Measurements from ENCODE around the gene ADARB2. TPM values are rescaled to one million over a fixed set of nuclear protein-coding genes. Genes with fewer than 3 reads are reported as not detected.

Gene ADARB2
- total and polyA plus RNA-seq, 5 donors from 2014 or later = 0.27 to 2.9 (median 0.69) TPM; not detected in 1

- DNase-seq (no peak), ATAC-seq (ENCODE audit: low read depth in 2 of 2) (no peak)
- no peak overlapping the region for H3K27ac Mint-ChIP-seq
- H3K4me3 Mint-ChIP-seq = no peak overlapping the region
- Histone ChIP-seq H3K27ac (ENCODE audit: insufficient read depth, low read length, poor library complexity, severe bottlenecking) (no peak overlapping the region), H3K27me3 (ENCODE audit: control insufficient read depth, insufficient read depth, low read length) (no peaks in the 10 kb centered on the region), H3K4me3 (ENCODE audit: low read depth, low read length) (no peak overlapping the region), H3K9me3 (ENCODE audit: control insufficient read depth in 2 of 2, low read length in 2 of 2) (no peaks in the 10 kb centered on the region), H3K36me3 (ENCODE audit: control insufficient read depth, insufficient read depth, low read length) (no peaks in the 10 kb centered on the region), H3K4me1 (ENCODE audit: control insufficient read depth, insufficient read depth, low read length, poor library complexity, severe bottlenecking) (no peaks in the 10 kb centered on the region)
- peaks cover 0 to under 1% (median 0%) of the 10 kb centered on the region in 7 donors for H3K9me3 Mint-ChIP-seq
- no peaks in the 10 kb centered on the region for H3K27me3 Mint-ChIP-seq
- H3K36me3 Mint-ChIP-seq = no peaks in the 10 kb centered on the region
- no peaks in the 10 kb centered on the region for H3K4me1 Mint-ChIP-seq
These were observed 71.2 kb downstream of the ADARB2 start for GRCh38 chr10:1666147-1666546.

DNA sequence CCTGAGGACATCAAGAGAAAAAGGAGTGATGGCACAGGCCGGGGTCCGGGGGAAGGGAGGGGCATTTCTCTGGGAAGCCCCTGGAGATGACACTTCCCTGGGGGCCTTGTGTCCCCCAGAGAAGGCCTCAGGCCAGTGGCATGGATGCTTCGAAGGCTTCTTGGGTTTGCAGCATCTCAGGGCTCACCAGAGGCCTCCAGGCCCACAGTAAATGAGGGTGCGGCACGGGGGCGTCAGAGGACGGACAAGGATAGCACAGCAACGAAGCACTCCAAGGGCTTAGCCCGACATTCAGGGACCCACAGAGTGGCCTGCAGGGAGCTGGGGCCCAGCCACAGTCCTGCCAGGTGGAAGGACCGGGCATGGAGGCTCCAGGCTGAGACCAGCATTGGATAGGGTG lies 71.6 kb downstream of the ADARB2 start:
- no peaks in the 10 kb centered on the region for H3K4me1 ChIP-seq (ENCODE audit: control insufficient read depth, insufficient read depth, low read length, poor library complexity, severe bottlenecking)
- no peaks in the 10 kb centered on the region for H3K9me3 Mint-ChIP-seq
- H3K27ac ChIP-seq (ENCODE audit: insufficient read depth, low read length, poor library complexity, severe bottlenecking) = no peak overlapping the region
- no peak overlapping the region for H3K4me3 ChIP-seq (ENCODE audit: low read depth, low read length)
- no peaks in the 10 kb centered on the region for H3K36me3 Mint-ChIP-seq
- H3K9me3 ChIP-seq (ENCODE audit: control insufficient read depth in 2 of 2, low read length in 2 of 2) = no peaks in the 10 kb centered on the region
- no peak overlapping the region for H3K27ac Mint-ChIP-seq
- ATAC-seq (ENCODE audit: low read depth in 2 of 2) = no peak
- no peaks in the 10 kb centered on the region for H3K4me1 Mint-ChIP-seq
- no peak overlapping the region for H3K4me3 Mint-ChIP-seq
- H3K27me3 Mint-ChIP-seq = no peaks in the 10 kb centered on the region
- H3K36me3 ChIP-seq (ENCODE audit: control insufficient read depth, insufficient read depth, low read length) = no peaks in the 10 kb centered on the region
- DNase-seq = no peak
- no peaks in the 10 kb centered on the region for H3K27me3 ChIP-seq (ENCODE audit: control insufficient read depth, insufficient read depth, low read length)

DNA sequence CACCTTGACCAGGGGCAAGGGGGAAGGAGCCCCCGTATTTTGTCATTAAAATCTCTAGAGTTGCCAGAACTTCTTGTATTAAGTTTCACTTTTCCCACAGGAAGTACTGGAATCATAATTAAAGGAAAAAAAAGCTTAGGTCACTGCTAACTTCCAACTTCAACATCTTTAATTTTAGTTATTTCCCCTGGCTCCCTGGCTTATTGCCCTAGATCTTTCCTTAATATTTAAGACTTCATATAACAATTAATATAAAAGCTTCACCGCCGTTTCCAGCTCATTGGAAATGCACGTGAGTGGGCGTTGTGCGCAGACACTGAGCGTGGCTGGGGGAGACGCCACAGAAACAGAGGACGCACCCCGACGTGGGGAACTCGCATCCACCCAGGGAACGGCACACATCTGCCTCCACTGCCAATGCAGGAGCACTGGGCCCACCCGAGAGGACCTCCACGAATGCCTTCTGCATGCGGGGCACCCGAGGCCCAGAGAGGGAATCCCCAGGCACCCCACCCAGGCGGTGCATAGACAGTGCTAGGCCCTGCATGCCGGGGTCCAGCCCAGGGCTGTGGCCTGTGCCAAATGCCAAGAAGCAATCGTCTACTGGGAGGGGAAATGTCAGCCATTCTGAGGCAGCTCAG lies 72.2 kb downstream of the ADARB2 start:
- Histone ChIP-seq H3K4me3 (ENCODE audit: low read depth, low read length) (no peak overlapping the region), H3K9me3 (ENCODE audit: control insufficient read depth in 2 of 2, low read length in 2 of 2) (no peaks in the 10 kb centered on the region), H3K36me3 (ENCODE audit: control insufficient read depth, insufficient read depth, low read length) (no peaks in the 10 kb centered on the region), H3K27ac (ENCODE audit: insufficient read depth, low read length, poor library complexity, severe bottlenecking) (no peak overlapping the region), H3K4me1 (ENCODE audit: control insufficient read depth, insufficient read depth, low read length, poor library complexity, severe bottlenecking) (no peaks in the 10 kb centered on the region), H3K27me3 (ENCODE audit: control insufficient read depth, insufficient read depth, low read length) (no peaks in the 10 kb centered on the region)
- Mint-ChIP-seq H3K4me3 (no peak overlapping the region), H3K27me3 (no peaks in the 10 kb centered on the region), H3K4me1 (no peaks in the 10 kb centered on the region), H3K27ac (no peak overlapping the region), H3K36me3 (no peaks in the 10 kb centered on the region), H3K9me3 (no peaks in the 10 kb centered on the region)
- no peak for ATAC-seq (ENCODE audit: low read depth in 2 of 2)
- DNase-seq = no peak

DNA sequence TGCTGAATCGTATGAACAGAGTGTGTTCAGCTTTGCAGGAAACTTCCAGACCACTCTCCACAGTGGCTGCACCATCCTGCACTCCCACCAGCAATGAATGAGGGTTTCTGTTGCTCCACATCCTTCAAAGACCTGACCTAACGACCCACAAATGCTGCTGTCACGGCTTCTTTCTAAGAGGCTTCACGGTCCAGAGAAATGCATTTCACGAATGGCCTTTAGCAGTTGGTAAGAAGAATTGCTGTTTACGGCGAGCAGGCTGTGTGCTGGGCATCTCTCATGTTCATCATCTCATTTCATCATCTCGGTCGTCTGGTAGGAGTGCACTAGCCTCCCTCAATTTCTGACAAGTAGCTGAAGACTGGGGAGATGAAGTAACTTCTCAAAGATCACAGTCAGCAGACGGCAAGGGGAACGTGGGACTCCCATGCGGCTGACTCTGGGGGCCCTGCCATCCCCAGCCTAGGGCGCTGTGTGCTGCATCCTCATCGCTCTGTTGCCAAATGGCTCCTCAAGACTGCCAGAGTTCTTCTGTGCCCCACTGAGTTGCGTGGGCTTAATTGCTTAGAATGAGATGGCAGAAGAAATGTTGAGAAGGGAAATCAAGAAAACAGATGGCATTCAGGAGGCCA lies 72.9 kb downstream of the ADARB2 start:
- Mint-ChIP-seq H3K27ac (no peak overlapping the region), H3K9me3 (no peaks in the 10 kb centered on the region), H3K4me1 (no peaks in the 10 kb centered on the region), H3K27me3 (no peaks in the 10 kb centered on the region), H3K36me3 (no peaks in the 10 kb centered on the region), H3K4me3 (no peak overlapping the region)
- Histone ChIP-seq H3K4me3 (ENCODE audit: low read depth, low read length) (no peak overlapping the region), H3K4me1 (ENCODE audit: control insufficient read depth, insufficient read depth, low read length, poor library complexity, severe bottlenecking) (no peaks in the 10 kb centered on the region), H3K9me3 (ENCODE audit: control insufficient read depth in 2 of 2, low read length in 2 of 2) (no peaks in the 10 kb centered on the region), H3K27ac (ENCODE audit: insufficient read depth, low read length, poor library complexity, severe bottlenecking) (no peak overlapping the region), H3K36me3 (ENCODE audit: control insufficient read depth, insufficient read depth, low read length) (no peaks in the 10 kb centered on the region), H3K27me3 (ENCODE audit: control insufficient read depth, insufficient read depth, low read length) (no peaks in the 10 kb centered on the region)
- no peak for DNase-seq
- no peak for ATAC-seq (ENCODE audit: low read depth in 2 of 2)

- Mint-ChIP-seq H3K4me1 (no peaks in the 10 kb centered on the region), H3K4me3 (no peak overlapping the region), H3K27me3 (no peaks in the 10 kb centered on the region), H3K27ac (no peak overlapping the region), H3K9me3 (no peaks in the 10 kb centered on the region), H3K36me3 (no peaks in the 10 kb centered on the region)
- no peak overlapping the region for H3K27ac ChIP-seq (ENCODE audit: insufficient read depth, low read length, poor library complexity, severe bottlenecking)
- H3K27me3 ChIP-seq (ENCODE audit: control insufficient read depth, insufficient read depth, low read length) = no peaks in the 10 kb centered on the region
- no peaks in the 10 kb centered on the region for H3K9me3 ChIP-seq (ENCODE audit: control insufficient read depth in 2 of 2, low read length in 2 of 2)
- no peaks in the 10 kb centered on the region for H3K4me1 ChIP-seq (ENCODE audit: control insufficient read depth, insufficient read depth, low read length, poor library complexity, severe bottlenecking)
- no peak overlapping the region for H3K4me3 ChIP-seq (ENCODE audit: low read depth, low read length)
- no peaks in the 10 kb centered on the region for H3K36me3 ChIP-seq (ENCODE audit: control insufficient read depth, insufficient read depth, low read length)
- ATAC-seq (ENCODE audit: low read depth in 2 of 2) (no peak), DNase-seq (no peak)
These were observed 74.1 kb downstream of the ADARB2 start for GRCh38 chr10:1663226-1663625.

DNA sequence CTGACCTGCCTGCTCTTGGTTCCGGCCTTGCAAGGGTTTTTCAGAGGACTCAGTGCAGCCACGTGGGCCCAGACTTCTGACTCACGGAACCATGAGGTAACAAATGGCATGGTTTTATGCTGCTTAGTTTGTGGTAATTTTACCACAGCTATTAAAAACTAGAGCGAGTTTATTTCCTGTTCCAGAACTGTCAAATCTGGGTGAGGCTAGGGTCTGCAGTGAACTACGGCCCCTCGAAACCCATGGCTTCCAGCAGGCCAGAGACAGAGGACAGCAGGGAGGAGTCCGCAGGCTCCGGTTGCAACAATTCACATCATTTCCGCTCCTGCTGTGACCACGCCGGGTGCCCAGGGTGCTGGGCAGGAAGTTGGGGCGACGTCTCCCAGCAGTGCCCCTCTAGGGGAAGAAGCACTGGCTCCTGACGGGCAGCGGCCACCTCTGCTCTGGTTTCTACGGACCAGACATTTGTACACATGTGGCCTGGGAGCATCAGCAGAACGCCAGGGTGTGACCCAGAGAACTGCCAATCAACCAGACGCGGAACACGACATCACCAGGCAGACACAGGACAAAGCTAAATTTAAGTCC lies 74.8 kb downstream of the ADARB2 start:
- Histone ChIP-seq H3K4me1 (ENCODE audit: control insufficient read depth, insufficient read depth, low read length, poor library complexity, severe bottlenecking) (no peaks in the 10 kb centered on the region), H3K27ac (ENCODE audit: insufficient read depth, low read length, poor library complexity, severe bottlenecking) (no peak overlapping the region), H3K27me3 (ENCODE audit: control insufficient read depth, insufficient read depth, low read length) (no peaks in the 10 kb centered on the region), H3K36me3 (ENCODE audit: control insufficient read depth, insufficient read depth, low read length) (no peaks in the 10 kb centered on the region), H3K4me3 (ENCODE audit: low read depth, low read length) (no peak overlapping the region), H3K9me3 (ENCODE audit: control insufficient read depth in 2 of 2, low read length in 2 of 2) (no peaks in the 10 kb centered on the region)
- no peak overlapping the region for H3K4me3 Mint-ChIP-seq
- H3K27me3 Mint-ChIP-seq = no peaks in the 10 kb centered on the region
- ATAC-seq (ENCODE audit: low read depth in 2 of 2) (no peak), DNase-seq (no peak)
- H3K27ac Mint-ChIP-seq = no peak overlapping the region
- no peaks in the 10 kb centered on the region for H3K36me3 Mint-ChIP-seq
- H3K9me3 Mint-ChIP-seq = no peaks in the 10 kb centered on the region
- no peaks in the 10 kb centered on the region for H3K4me1 Mint-ChIP-seq

DNA sequence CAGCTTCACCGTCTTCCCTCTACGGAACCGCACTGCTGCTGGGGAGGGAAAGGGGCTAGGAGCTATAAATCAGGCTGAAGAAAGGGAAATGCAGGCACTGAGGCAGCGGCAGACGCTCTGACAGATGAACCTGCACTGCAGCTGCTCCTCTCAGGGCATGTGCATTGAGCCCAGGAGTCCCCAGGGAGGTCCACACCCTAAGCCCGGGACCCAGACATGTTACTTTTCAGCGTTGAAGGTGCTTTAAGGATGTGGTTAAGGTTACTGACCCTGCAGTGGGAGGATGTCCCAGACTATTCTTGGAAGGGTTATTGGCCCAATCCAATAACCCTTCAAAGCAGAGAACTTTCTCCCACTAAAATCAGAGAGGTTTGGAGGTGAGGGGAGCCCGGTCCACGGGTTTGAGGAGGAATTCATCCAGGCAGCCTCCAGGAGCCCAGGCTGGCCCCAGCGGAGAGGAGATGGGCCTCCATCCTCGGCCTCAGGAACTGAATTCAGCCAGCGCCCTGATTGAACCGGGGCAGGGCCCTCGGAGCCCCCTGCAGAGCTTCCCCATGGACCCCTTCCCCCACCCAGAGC lies 75.4 kb downstream of the ADARB2 start:
- DNase-seq = no peak
- peak in 1 of 2 donors; percentile 30 for ATAC-seq (ENCODE audit: low read depth in 2 of 2)

More for the DNA sequence above, 75.4 kb downstream of the ADARB2 start:
- H3K27me3 ChIP-seq (ENCODE audit: control insufficient read depth, insufficient read depth, low read length) = no peaks in the 10 kb centered on the region
- H3K27ac Mint-ChIP-seq = no peak overlapping the region
- no peaks in the 10 kb centered on the region for H3K4me1 ChIP-seq (ENCODE audit: control insufficient read depth, insufficient read depth, low read length, poor library complexity, severe bottlenecking)
- no peaks in the 10 kb centered on the region for H3K4me1 Mint-ChIP-seq
- no peak overlapping the region for H3K4me3 Mint-ChIP-seq
- no peaks in the 10 kb centered on the region for H3K36me3 ChIP-seq (ENCODE audit: control insufficient read depth, insufficient read depth, low read length)
- H3K27ac ChIP-seq (ENCODE audit: insufficient read depth, low read length, poor library complexity, severe bottlenecking) = no peak overlapping the region
- H3K9me3 ChIP-seq (ENCODE audit: control insufficient read depth in 2 of 2, low read length in 2 of 2) = no peaks in the 10 kb centered on the region
- H3K4me3 ChIP-seq (ENCODE audit: low read depth, low read length) = no peak overlapping the region
- no peaks in the 10 kb centered on the region for H3K9me3 Mint-ChIP-seq
- H3K36me3 Mint-ChIP-seq = no peaks in the 10 kb centered on the region
- no peaks in the 10 kb centered on the region for H3K27me3 Mint-ChIP-seq
